ENCODE measurements around the gene EFCAB9.
"Not testable (repeated sequence)": the region's sequence is repeated elsewhere in the genome, so short reads cannot be mapped to it uniquely, and the experiment has no call there.

EFCAB9 gene

DNA sequence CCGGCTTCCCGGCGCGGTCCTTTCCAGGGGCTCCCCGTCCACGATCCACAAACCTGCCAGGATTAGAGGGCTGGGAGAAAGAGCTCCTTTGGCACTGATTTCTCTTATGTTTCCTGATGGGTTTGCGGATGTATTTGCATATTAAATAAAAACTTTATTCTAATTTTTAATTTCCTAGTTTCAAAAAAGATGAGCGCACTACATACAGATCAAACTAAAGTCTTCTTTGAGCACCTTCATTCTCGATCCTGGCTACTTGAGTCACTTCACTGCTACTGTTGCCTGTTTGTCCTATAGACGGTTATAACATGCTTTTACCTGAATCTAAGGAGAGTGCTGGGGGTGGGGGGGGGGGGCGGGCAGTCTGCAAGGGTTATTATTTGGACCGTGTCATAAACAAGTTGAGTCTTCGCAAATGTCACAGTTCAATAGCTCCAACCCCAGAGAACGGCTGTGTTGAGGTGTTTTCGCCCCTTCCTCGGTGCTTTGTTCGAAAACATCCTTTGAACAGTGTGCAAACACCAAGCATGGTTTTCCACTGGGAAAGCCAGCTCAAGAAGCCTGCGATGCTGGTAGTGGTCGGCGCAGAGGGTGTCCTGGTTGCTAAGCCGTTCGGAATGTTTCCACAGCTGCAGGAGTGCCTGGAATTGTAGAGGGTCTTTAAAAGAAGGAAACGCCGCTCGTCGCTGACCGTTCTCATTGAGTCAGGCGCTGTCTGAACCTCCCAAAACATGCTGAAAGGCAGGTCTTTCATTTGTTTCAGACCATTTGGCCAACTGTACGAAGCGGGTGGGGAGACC lies 4.9 kb upstream of the EFCAB9 start:
- DNase-seq = no peak

DNA sequence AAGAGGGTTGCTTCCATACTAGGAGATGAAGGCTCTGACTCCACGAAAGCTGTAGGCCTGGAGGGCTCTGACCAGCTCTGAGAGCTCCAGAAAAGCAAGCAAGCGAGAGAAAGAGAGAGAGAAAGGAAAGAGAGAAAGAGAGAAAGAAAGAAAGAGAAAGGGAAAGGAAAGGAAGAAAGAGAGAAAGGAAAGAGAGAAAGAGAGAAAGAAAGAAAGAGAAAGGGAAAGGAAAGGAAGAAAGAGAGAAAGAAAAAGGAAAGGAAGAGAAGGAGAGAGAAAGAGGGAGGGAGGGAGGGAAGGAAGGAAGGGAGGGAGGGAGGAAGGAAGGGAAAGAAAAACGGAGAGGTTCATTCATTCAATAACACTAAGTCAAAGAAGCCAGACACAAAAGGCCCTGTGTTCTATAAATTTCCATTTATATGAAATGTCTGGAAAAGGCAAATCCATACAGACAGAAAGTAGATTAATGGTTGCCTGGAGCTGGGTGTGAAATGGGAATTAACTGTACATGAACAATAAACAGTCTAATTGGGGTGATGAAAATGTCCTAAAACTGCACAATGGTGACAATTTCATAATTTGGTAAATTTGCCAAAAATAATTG lies 4.2 kb upstream of the EFCAB9 start:
- DNase-seq = no peak

DNA sequence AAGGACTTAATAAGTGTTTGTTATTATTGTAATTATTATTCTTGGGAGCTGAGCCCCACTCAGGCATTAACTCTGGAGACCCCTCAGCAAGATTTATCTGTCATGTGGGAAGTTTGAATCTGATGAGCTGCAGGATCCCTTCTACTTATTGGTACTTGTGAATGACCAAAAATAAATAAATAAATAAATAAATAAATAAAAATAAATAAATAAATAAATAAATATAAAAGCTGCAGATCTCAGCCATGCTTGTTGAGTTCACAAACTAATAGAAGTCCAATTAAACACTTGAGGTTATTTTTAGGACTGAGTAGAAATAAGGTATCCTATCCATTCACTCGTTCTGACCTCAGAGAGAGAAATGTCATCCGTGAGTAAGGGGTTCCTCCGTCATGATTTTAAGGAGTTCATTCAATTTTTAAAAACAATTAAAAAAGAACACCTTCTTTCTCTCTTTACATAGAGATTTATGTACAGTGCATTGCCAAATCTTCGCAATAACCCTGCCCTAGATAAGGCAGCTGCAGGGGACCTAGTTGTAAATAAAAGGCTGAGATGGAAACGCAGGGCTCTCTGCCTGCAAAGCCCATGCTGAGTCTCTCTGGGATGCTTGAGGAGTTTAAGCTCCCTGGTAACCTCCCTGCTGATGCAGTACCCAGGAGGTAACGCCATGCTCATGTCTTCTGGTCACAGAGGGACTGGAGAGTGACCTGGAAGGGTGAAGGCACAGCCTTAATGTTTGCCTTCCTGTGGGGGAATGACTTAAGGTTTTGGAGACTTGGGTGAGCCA lies 1.2 kb downstream of the EFCAB9 start:
- no peak for DNase-seq

DNA sequence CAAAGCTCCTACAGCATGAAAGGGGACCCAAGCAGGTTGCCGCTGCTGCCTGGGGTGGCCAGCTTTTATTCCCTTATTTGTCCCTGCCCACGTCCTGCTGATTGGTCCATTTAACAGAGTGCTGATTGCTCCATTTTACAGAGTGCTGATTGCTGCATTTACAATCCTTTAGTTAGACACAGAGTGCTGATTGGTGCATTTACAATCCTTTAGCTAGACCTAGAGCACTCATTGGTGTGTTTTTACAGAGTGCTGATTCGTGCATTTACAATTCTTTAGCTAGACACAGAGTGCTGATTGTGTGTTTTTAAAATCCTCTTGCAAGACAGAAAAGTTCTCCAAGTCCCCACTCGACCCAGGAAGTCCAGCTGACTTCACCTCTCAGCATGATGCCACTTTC lies 3.8 kb downstream of the EFCAB9 start:
- DNase-seq = not testable (repeated sequence)

DNA sequence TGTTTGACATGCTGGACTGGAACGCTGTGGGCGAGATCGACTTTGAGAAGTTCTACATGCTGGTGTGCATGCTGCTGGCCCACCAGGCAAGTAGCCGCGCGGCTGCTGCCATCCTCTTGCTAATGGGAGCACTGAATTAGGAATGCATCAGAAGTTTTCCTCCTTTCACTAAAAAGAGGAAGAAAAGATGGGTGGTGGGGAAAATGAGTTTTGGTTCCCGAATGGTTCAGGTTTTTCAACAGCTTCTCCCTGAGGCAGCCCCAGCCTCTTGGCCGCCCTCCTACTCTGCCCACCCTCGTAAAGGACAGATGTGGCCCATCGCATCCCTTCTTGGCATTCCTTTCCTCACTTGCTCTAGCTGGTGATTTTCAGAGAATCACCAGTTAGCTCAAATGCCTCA lies 5.5 kb downstream of the EFCAB9 start:
- DNase-seq = no peak

DNA sequence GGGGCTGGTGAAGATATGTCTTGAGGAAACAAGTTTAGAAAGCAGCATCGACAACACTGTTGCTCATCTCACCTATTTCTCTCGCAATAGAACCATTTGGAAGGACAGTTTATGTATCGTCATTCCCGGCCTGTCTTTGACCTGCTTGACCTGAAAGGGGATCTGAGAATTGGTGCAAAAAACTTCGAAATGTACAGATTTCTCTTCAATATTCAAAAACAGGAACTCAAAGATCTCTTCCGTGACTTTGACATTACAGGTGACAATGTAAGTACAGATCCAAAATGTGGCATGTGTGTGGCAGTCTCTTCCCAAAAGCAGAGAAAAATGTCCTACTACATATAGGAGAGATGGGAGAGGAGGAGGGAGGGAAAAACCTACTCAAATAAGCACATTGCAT lies 6.5 kb downstream of the EFCAB9 start:
- no peak for DNase-seq

DNA sequence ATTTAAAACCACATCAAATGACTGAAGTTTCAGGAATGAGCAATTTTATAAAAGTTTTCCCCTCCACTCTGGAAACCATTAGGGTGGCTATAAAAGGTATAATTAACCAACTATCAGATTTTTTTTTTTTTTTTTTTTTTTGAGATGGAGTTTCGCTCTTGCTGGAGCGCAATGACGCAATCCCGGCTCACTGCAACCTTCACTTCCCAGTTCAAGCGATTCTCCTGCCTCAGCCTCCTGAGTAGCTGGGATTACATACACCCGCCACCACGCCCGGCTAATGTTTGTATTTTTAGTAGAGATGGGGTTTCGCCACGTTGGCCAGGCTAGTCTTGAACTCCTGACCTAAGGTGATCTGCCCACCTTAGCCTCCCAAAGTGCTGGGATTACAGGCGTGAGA lies 12.0 kb downstream of the EFCAB9 start:
- not testable (repeated sequence) for DNase-seq

DNA sequence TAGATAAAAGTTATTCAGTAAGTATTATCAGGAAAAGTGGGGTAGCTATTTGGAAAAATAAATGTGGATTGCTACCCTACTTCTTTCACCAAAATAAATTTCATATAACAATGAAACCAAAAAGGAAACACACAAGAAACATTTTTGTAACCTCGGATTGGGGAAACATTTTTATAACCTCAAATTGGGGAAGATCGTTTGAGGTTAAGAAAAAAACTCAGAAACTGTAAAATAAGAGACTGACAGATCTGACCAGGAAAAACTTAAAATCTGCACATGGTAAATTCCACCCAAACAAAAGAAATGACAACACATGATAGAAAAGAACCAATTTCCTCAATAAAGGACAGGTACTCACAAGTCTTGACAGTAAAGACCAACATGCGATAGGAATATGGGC lies 13.5 kb downstream of the EFCAB9 start:
- no peak for DNase-seq

DNA sequence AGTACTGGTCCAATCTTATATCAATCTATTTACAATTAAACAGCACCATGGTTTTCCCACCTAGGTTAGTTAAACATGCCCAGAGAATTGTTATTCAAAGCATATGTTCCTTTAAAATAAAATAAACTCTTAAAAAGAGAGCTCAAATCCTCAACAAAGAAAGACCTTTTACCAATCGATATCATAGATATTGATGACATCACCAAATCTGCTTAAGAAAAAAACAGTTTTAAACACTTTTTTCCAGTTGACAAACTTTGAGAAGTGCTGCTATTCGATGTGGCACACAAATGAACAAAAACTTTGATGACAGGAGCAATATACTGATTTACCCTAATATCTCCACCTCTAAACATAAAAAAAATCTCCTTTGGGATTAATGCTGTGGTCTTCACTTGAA lies 15.7 kb downstream of the EFCAB9 start:
- no peak for DNase-seq

DNA sequence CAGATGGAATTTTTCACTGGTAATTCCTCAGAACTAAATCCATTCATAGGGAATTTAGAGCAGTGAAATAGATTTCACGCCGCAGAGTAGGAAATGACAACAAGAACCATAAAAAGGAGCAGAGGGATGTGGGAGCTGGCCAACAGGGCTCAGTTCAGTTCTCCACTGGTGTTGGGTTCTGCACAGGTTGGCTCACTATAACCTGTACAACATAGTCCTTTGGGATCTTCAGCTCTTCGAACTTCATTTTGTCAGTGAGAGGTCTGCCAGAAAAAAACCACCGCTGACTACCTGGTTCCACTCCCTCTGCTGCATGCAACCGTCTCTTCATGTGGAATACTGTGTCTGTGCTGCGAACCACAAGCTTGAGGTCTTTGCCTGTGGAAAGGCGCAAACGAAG lies 17.7 kb downstream of the EFCAB9 start:
- DNase-seq = no peak

DNA sequence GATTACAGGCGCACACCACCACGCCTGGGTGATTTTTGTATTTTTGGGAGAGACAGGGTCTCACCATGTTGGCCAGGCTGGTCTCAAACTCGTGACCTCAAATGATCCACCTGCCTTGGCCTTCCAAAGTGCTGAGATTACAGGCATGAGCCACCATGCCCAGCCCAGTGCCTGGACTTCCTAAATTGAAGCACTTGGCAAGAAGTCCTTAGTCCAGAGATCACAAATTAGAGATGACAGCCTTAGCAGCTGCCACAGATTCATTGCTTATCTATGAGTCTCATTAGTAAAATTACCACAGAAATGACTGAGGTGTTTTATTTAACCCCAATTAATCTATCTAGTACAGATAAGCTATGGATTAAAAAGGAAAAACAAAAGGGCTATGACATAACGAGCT lies 19.2 kb downstream of the EFCAB9 start:
- no peak for DNase-seq

DNA sequence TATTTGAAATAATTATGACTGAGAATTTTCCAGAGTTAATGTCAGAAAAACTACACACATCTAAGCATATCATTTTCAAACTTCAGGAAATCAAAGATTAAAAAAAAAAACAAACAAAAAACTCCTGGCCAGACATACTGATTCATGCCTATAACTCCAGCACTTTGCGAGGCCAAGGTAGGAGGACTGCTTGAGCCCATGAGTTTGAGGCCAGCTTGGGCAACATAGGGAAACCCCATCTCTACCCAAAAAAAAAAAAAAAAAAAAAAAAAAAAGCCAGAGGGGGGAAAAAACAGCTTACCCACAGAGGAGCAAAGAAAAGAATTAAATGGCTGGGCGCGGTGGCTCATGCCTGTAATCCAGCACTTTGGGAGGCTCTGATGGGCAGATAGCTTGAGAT lies 22.4 kb downstream of the EFCAB9 start:
- no peak for DNase-seq

DNA sequence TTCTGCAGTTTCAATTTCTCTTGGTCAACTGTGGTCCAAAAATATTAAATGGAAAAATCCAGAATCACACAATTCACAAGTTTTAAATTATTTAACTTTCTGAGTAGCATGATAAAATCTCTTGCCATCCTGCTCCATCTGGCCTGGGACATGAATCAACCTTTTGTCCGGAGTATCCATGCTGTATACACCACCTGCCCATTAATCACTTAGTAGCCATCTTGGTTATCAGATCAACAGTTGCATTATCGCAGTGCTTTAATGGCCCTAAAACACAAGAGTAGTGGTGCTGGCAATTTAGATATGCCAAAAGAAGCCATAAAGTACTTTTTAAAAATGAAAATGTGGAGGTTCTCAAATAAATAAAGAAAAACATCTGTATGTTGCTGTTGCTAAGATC lies 25.3 kb downstream of the EFCAB9 start:
- DNase-seq = peak; percentile 46

DNA sequence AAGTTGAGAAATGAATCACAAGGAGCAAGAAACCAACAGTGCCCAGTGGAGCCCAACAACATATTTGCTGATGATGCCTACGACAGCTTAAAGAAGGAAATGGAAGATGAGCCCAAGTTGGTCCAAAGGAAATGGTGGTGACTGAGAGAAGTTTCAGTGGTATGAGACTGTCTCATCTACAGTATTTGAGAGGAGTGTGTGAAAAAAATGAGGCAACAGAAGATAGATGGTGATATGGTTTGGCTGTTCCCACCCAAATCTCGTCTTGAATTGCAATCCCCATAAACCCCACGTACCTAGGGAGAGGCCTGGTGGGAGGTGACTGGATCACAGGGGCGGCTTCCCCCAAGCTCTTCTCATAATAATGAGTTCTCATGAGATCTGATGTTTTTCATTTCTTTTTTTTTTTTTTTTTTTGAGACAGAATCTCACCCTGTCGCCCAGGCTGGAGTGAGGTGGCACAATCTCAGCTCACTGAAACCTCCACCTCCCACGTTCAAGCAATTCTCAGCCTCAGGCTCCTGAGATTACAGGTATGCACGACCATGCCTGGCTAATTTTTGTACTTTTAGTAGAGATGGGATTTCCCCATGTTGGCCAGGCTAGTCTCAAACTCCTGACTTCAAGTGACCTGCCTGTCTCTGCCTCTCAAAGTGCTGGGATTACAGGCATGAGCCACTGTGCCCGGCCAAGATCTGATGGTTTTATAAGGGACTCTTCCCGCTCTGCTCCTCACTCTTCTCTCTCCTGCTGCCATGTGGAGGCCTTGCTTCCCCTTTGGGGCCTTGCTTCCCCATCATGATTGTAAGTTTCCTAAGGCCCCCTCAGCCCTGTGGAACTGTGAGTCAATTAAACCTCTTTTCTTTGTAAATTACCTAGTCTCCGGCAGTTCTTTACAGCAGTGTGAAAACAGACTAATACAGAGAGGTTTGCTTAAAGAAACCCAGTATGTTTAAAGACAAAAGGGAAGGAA lies 30.2 kb downstream of the EFCAB9 start:
- no peak for DNase-seq

DNA sequence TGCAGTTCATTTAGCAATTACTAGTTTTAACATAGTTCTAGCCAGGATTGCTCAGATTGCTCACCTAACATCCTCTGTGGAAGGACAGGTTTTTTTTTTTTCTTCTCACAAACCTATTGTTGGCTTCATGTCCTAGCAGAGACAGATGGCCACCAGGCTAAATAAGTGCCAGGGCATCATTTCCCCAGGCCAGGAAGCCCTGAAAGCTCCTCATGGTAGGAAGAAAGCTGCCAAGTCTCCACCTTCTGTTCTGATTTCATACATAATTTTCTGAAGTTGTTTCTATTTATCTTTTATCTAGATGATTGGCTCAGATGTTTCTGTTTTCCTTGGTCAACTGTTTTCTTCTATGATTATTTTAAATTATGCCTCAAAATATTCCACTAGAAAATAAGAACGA lies 31.0 kb downstream of the EFCAB9 start:
- peak; percentile 76 for DNase-seq

DNA sequence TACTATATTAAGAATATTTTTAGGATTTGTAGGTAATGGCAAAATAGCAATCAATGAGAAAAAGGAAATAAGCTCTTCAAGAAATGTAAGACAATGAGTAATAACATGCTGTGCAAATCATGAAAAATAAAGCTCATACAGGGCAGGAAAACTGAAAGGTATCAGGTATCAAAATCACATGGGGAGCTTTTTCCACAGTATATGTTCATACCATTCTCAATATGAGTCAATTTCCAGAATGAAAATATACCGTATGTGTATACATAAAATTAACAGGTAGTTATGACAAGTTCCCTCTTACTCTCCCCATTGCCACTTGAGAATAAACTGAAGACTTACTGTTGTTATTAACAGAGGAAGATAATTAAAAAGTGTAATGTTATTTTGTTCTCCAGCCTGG lies 35.9 kb downstream of the EFCAB9 start:
- no peak for DNase-seq

DNA sequence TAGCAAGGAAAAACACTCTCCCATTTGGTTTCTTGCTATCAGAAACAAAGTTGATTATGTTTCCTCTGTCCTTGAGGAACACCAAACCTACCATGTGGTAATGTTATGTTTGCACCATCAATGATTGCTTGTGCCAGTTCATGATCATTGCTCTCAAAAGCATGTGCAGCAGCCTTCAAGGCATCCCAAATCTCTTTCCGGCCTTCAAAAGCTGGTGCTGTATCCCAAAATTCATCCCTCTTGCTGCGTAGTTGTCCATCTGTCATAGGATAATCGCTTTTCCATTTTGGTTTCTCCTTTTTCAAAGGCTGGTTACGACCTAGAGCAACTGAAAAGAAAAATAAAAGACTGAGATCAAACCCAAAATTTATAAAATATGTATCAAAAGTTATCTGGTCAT lies 40.1 kb downstream of the EFCAB9 start:
- no peak for DNase-seq

DNA sequence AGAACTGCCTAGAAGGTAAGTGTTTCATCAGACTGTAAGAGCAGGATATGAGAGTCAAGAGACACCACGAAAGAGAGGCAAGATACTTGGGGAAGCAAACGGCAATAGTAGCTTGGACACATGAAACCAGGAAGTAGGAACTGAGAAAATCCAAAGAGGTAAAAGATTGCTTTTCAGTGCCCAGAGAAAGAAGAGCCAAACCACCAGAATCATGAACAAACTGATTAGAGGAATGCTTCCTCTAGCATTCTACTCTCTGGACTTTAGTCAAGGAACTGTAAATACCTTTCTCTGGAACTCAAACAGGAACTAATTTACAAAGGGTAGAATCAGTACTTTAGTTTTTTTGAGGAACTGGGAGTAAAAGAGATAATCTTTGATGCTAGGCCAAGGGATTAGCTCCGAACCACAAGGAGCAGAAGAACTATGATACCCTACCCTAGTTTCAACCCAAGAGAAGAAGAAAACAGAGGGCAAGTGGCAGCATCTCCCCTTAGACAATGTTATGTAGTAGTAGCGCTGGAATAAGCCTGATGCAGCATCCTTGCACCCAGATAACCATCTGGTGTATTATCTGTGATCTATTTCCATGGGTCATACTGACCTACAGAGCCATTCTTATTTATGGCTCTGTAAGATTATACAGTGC lies 41.3 kb downstream of the EFCAB9 start:
- no peak for DNase-seq

DNA sequence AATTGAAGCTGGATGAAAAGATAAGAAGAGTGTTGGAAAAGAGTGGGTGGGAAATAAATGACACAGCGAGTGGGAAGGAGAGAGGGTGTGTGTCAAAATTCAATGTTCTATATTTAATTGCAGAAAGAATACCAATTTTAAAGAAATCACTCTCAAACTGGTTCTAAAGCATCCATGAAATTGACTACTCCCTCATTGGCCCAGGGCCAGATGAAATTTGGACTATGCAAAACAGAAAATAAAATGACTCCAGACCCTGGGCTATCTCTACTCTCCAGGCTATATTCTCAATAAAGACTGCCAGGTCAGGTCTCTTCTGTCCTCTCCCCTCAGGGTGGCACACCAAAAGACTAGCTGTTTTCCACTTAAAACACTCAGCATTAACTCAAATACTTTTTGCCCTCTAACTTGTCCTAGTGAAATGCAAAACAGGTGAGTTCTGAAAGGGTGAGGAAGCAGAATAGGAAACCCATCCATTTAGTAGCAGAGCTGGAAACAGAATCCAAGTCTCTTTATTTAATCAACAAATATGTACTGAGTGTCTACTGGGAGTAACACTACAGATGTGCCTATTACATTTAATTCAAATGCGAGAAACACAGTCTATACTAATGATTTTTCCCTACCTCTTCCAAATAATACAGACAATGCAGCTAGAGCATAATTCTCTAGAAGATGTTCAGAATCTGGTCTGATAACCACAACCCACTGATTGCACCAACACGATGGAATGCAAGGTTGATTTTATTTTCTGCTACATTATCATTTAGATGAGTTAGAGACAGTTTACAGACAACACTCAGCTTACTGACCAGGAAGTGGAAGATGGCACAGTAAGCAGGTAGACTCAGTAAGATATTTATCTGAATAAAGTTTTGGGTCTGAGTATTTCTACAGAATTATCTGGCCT lies 42.1 kb downstream of the EFCAB9 start:
- DNase-seq = no peak

DNA sequence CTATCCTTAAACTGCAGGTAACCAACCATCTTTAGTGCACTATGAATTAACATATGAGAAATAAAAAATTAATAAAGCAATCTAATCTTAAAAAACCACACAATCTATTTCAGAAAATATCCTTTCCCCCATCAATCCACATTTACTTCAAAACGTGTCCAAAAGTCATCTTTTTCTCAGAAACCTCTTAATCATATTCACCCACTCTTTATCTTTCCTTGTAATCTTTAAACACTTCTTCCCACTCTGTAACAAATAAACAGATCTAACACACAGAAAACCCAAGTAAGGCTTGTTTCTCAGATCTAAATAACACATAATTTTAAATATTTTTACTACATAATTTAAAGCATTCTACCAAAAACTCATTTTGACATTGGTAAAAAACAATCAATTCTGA lies 44.4 kb downstream of the EFCAB9 start:
- no peak for DNase-seq

DNA sequence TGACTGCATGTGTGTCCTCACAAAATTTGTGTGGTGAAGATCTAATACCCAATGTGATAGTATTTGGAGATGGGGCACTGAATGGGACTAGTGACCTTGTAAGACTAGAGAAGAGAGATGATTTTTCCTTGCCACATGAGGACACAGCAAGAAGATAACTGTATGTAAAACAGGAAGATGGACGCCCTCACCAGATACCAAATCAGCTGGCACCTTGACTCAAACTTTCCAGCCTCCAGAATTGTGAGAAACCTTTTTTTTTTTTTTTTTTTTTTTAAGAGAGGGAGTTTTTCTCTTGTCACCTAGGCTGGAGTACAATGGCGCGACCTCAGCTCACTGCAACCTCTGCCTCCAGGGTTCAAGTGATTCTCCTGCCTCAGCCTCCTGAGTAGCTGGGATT lies 49.3 kb downstream of the EFCAB9 start:
- no peak for DNase-seq
